Mesendoderm (in vitro differentiated cells): ENCODE measurements around the gene MT1A.

Experiments
- DNase-seq: peaks from one replicate; pipeline ENCODE4 v3.0.0; 2013
- H2AK5ac ChIP-seq: 2 replicates; pipeline ENCODE4 v1.6.1; 2013; ENCODE audit warnings: low read length, inconsistent platforms
- H2BK120ac ChIP-seq: 2 replicates; pipeline ENCODE4 v1.6.1; 2013; ENCODE audit warnings: low read depth, mild to moderate bottlenecking, low read length, moderate library complexity, mixed read lengths
- H2BK15ac ChIP-seq: replicated peaks from 2 replicates; pipeline ENCODE4 v1.6.1; 2013; ENCODE audit warnings: low read depth, mild to moderate bottlenecking, moderate library complexity
- H2BK5ac ChIP-seq: 2 replicates; pipeline ENCODE4 v1.6.1; 2013; ENCODE audit warnings: low read length, inconsistent platforms
- H3K18ac ChIP-seq: 2 replicates; pipeline ENCODE4 v1.6.1; 2013; ENCODE audit warnings: mild to moderate bottlenecking, low read length, mixed read lengths
- H3K23ac ChIP-seq: one replicate; pipeline ENCODE4 v1.6.1; 2013; ENCODE audit warnings: low read length
- H3K27ac ChIP-seq: 2 replicates; pipeline ENCODE4 v1.5.1; 2013; ENCODE audit warnings: low read depth, mild to moderate bottlenecking, inconsistent platforms, low read length, moderate library complexity
- H3K27me3 ChIP-seq: 2 replicates; pipeline ENCODE4 v1.6.1; 2013; ENCODE audit warnings: low read length, control low read depth, mild to moderate bottlenecking, inconsistent platforms; ENCODE audit not compliant: insufficient read depth, poor library complexity
- H3K36me3 ChIP-seq: 2 replicates; pipeline ENCODE4 v1.6.1; 2013; ENCODE audit warnings: low read length, inconsistent platforms; ENCODE audit not compliant: control insufficient read depth, insufficient read depth
- H3K4ac ChIP-seq: one replicate; pipeline ENCODE4 v1.6.1; 2013; ENCODE audit warnings: low read depth, mild to moderate bottlenecking, low read length, moderate library complexity
- H3K4me1 ChIP-seq: 2 replicates; pipeline ENCODE4 v1.6.1; 2013; ENCODE audit warnings: low read depth, low read length, inconsistent platforms; ENCODE audit not compliant: control insufficient read depth
- H3K4me2 ChIP-seq: 2 replicates; pipeline ENCODE4 v1.6.1; 2013; ENCODE audit warnings: low read length
- H3K4me3 ChIP-seq: 2 replicates; pipeline ENCODE4 v1.5.1; 2013; ENCODE audit warnings: mild to moderate bottlenecking, low read length
- H3K56ac ChIP-seq: one replicate; pipeline ENCODE4 v1.6.1; 2013; ENCODE audit warnings: low read length
- H3K79me1 ChIP-seq: 2 replicates; pipeline ENCODE4 v1.6.1; 2013; ENCODE audit warnings: low read length, inconsistent platforms
- H3K79me2 ChIP-seq: 2 replicates; pipeline ENCODE4 v1.6.1; 2013; ENCODE audit warnings: mild to moderate bottlenecking, low read length; ENCODE audit not compliant: control insufficient read depth, insufficient read depth
- H3K9ac ChIP-seq: 2 replicates; pipeline ENCODE4 v1.6.1; 2013; ENCODE audit warnings: low read length, inconsistent platforms
- H4K5ac ChIP-seq: one replicate; pipeline ENCODE4 v1.6.1; 2013; ENCODE audit warnings: low read length
- H4K8ac ChIP-seq: one replicate; pipeline ENCODE4 v1.6.1; 2013; ENCODE audit warnings: low read depth, mild to moderate bottlenecking, control low read depth, low read length, moderate library complexity
- WGBS: extraction: QIAGEN DNeasy Blood & Tissue Kit; methylation state at CpG from one replicate; pipeline ENCODE4 v1.1.7; 2013; ENCODE audit warnings: low lambda C conversion rate, missing lambda C conversion rate; ENCODE audit not compliant: insufficient coverage; ENCODE audit errors: extremely low coverage; 5-methylcytosine and 5-hydroxymethylcytosine counted together

Gene MT1A

GRCh38 chr16:56630134-56630533 lies 8.3 kb upstream of the MT1A start:
- no peak overlapping the region for H2BK15ac ChIP-seq
- H3K27me3 ChIP-seq: peaks cover 77% of the 10 kb centered on the region
- H2BK120ac ChIP-seq: no peak overlapping the region

GRCh38 chr16:56631197-56631596 lies 7.3 kb upstream of the MT1A start:
- no peak overlapping the region for H2BK15ac ChIP-seq
- WGBS: no CpG with 5 or more reads among the region's 10 CpGs
- H2BK5ac ChIP-seq: no peak overlapping the region
- no peak overlapping the region for H3K18ac ChIP-seq
- no peak overlapping the region for H3K4ac ChIP-seq
- H4K8ac ChIP-seq: no peak overlapping the region
- no peak overlapping the region for H3K23ac ChIP-seq
- no peak overlapping the region for H3K56ac ChIP-seq
- no peak overlapping the region for H2BK120ac ChIP-seq
- H3K4me1 ChIP-seq: no peaks in the 10 kb centered on the region
- no peaks in the 10 kb centered on the region for H3K79me1 ChIP-seq
- peaks cover 77% of the 10 kb centered on the region for H3K27me3 ChIP-seq
- H3K36me3 ChIP-seq: no peaks in the 10 kb centered on the region
- no peak overlapping the region for H4K5ac ChIP-seq
- H3K4me3 ChIP-seq: no peak overlapping the region
- H3K79me2 ChIP-seq: no peaks in the 10 kb centered on the region
- no peak overlapping the region for H3K4me2 ChIP-seq
- H3K27ac ChIP-seq: no peak overlapping the region
- H2AK5ac ChIP-seq: no peak overlapping the region
- H3K9ac ChIP-seq: no peak overlapping the region
- no peak for DNase-seq

More at GRCh38 chr16:56630134-56630533, 8.3 kb upstream of the MT1A start:
- Histone ChIP-seq H3K36me3 (no peaks in the 10 kb centered on the region), H3K4ac (no peak overlapping the region), H4K8ac (no peak overlapping the region), H3K79me1 (no peaks in the 10 kb centered on the region), H3K79me2 (no peaks in the 10 kb centered on the region), H3K56ac (no peak overlapping the region), H4K5ac (no peak overlapping the region), H3K9ac (no peak overlapping the region), H3K27ac (no peak overlapping the region), H3K18ac (no peak overlapping the region), H2BK5ac (no peak overlapping the region), H3K4me2 (no peak overlapping the region), H3K4me3 (no peak overlapping the region), H2AK5ac (no peak overlapping the region), H3K4me1 (no peaks in the 10 kb centered on the region), H3K23ac (no peak overlapping the region)
- no CpG with 5 or more reads among the region's 3 CpGs for WGBS
- no peak for DNase-seq

GRCh38 chr16:56631832-56632155 lies 6.7 kb upstream of the MT1A start:
- peak overlapping the region; percentile 73 for H3K56ac ChIP-seq
- H3K4me1 ChIP-seq: no peaks in the 10 kb centered on the region
- peaks cover 78% of the 10 kb centered on the region for H3K27me3 ChIP-seq
- no peak overlapping the region for H3K4me3 ChIP-seq
- no peak overlapping the region for H2BK15ac ChIP-seq
- no peak overlapping the region for H2BK120ac ChIP-seq
- H3K9ac ChIP-seq: peak overlapping the region; percentile 29
- DNase-seq: no peak
- H3K23ac ChIP-seq: no peak overlapping the region
- no peaks in the 10 kb centered on the region for H3K79me2 ChIP-seq
- H3K4me2 ChIP-seq: peak overlapping the region; percentile 25
- H3K79me1 ChIP-seq: no peaks in the 10 kb centered on the region
- H3K4ac ChIP-seq: no peak overlapping the region
- no CpG with 5 or more reads among the region's 14 CpGs for WGBS
- H3K36me3 ChIP-seq: no peaks in the 10 kb centered on the region
- H3K18ac ChIP-seq: no peak overlapping the region
- no peak overlapping the region for H2AK5ac ChIP-seq
- no peak overlapping the region for H4K5ac ChIP-seq
- no peak overlapping the region for H3K27ac ChIP-seq
- H2BK5ac ChIP-seq: no peak overlapping the region
- no peak overlapping the region for H4K8ac ChIP-seq

- Histone ChIP-seq H3K9ac (peak within 1 kb of the TSS; percentile 29), H2AK5ac (no peak within 1 kb of the TSS), H3K4me1 (no peaks in the 10 kb centered on the region), H3K18ac (no peak within 1 kb of the TSS), H3K36me3 (no peaks in the 10 kb centered on the region), H2BK5ac (no peak within 1 kb of the TSS), H3K27ac (no peak within 1 kb of the TSS), H3K79me2 (no peaks in the 10 kb centered on the region), H4K8ac (no peak within 1 kb of the TSS), H3K4ac (no peak within 1 kb of the TSS), H4K5ac (no peak within 1 kb of the TSS), H3K27me3 (peaks cover 83% of the 10 kb centered on the region), H3K79me1 (no peaks in the 10 kb centered on the region), H2BK15ac (no peak within 1 kb of the TSS), H3K4me3 (no peak within 1 kb of the TSS), H2BK120ac (no peak within 1 kb of the TSS), H3K4me2 (peak within 1 kb of the TSS; percentile 25), H3K23ac (no peak within 1 kb of the TSS), H3K56ac (peak within 1 kb of the TSS; percentile 73)
- no CpG with 5 or more reads among the region's 61 CpGs for WGBS
- peak; percentile 32 for DNase-seq
Measured at GRCh38 chr16:56632156-56632847, 6.2 kb upstream of the MT1A start, which contains the start of gene MT1M. MT1M (plus strand) TSS chr16:56632659; CDS start chr16:56632732, 73 bp downstream.

- peaks cover 89% of the 10 kb centered on the region for H3K27me3 ChIP-seq
- no peak overlapping the region for H2BK15ac ChIP-seq
Measured at GRCh38 chr16:56632848-56633365, 5.6 kb upstream of the MT1A start.

DNA sequence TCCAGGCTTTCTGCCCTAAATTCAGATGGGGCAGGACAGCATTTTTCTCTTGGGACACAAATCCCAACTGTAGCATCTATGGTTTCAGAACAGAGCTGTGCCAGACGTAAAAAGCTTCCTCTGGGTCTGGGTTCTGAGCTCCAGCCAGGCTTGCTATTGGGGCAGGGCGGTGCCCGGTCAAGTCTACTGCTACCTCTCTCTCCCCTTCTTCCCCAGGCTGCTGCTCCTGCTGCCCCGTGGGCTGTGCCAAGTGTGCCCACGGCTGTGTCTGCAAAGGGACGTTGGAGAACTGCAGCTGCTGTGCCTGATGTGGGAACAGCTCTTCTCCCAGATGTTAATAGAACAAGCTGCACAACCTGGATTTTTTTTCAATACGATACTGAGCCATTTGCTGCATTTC lies 4.9 kb upstream of the MT1A start:
- H3K4ac ChIP-seq: no peak overlapping the region
- no peaks in the 10 kb centered on the region for H3K4me1 ChIP-seq
- DNase-seq: no peak
- H3K18ac ChIP-seq: no peak overlapping the region
- peaks cover 92% of the 10 kb centered on the region for H3K27me3 ChIP-seq
- H3K9ac ChIP-seq: no peak overlapping the region
- no peak overlapping the region for H2BK15ac ChIP-seq
- H4K8ac ChIP-seq: no peak overlapping the region
- no peaks in the 10 kb centered on the region for H3K79me2 ChIP-seq
- no peak overlapping the region for H2AK5ac ChIP-seq
- no peak overlapping the region for H3K27ac ChIP-seq
- no peak overlapping the region for H3K4me3 ChIP-seq
- WGBS: no CpG with 5 or more reads among the region's 7 CpGs
- no peak overlapping the region for H3K56ac ChIP-seq
- H4K5ac ChIP-seq: no peak overlapping the region
- no peak overlapping the region for H3K23ac ChIP-seq
- no peaks in the 10 kb centered on the region for H3K36me3 ChIP-seq
- no peak overlapping the region for H3K4me2 ChIP-seq
- H2BK5ac ChIP-seq: no peak overlapping the region
- H3K79me1 ChIP-seq: no peaks in the 10 kb centered on the region
- no peak overlapping the region for H2BK120ac ChIP-seq

More at GRCh38 chr16:56632848-56633365, 5.6 kb upstream of the MT1A start:
- Histone ChIP-seq H3K79me1 (no peaks in the 10 kb centered on the region), H3K23ac (no peak overlapping the region), H2BK120ac (no peak overlapping the region), H4K8ac (no peak overlapping the region), H3K36me3 (no peaks in the 10 kb centered on the region), H4K5ac (no peak overlapping the region), H3K18ac (no peak overlapping the region), H3K27ac (no peak overlapping the region), H3K4me3 (no peak overlapping the region), H3K4ac (no peak overlapping the region), H3K56ac (no peak overlapping the region), H3K4me1 (no peaks in the 10 kb centered on the region), H2BK5ac (no peak overlapping the region), H3K9ac (no peak overlapping the region), H3K79me2 (no peaks in the 10 kb centered on the region), H3K4me2 (no peak overlapping the region), H2AK5ac (no peak overlapping the region)
- no CpG with 5 or more reads among the region's 6 CpGs for WGBS
- DNase-seq: no peak
